Adrenal gland (tissue), 5 donors: ENCODE results near the gene ZNF683.
"Not testable (repeated sequence)": the region's sequence is repeated elsewhere in the genome, so short reads cannot be mapped to it uniquely, and the experiment has no call there.

ENCODE experiments used
- CTCF ChIP-seq, 6 experiments: fragments of 450-650 bp in 4 of 6; fragments of 200-600 bp in 2 of 6; sonication (generic) in 1 of 6; IDR thresholded peaks; 1 replicate in 5 of 6; 2 replicates in 1 of 6; pipeline versions ENCODE4 v1.5.1 to v1.8.0; 2016 to 2021; ENCODE audit warnings: antibody characterized with exemption in 6 of 6, mild to moderate bottlenecking in 2 of 6, moderate library complexity in 1 of 6
- POLR2A ChIP-seq, 2 donors: fragments of 450-650 bp; IDR thresholded peaks; one replicate each; pipeline ENCODE4 v1.6.1; 2017; ENCODE audit warnings: antibody characterized with exemption in 2 of 2, mild to moderate bottlenecking in 2 of 2, moderate library complexity in 1 of 2
- donor health status: DM: no; HTN: no; CAD: no.

- not testable (repeated sequence) for TF ChIP-seq CTCF, POLR2A (IDR thresholded peaks at IDR 0.05)
These were observed 43.2 kb downstream of the ZNF683 start for GRCh38 chr1:26329380-26329779.
